AG10803 (cell line): ENCODE measurements around the gene SMC1B.

Experiments used
- DNase-seq: peaks from one replicate; pipeline ENCODE4 v3.0.0; 2010; ENCODE audit warnings: low read depth
- H3K4me3 ChIP-seq: 2 replicates; pipeline ENCODE4 v1.5.1; 2011; ENCODE audit warnings: mild to moderate bottlenecking, low read length, control low read depth
- TF ChIP-seq, protein P1 (sequence below): conservative IDR thresholded peaks from 2 replicates; pipeline ENCODE4 v1.5.1; 2011; ENCODE audit warnings: mild to moderate bottlenecking, low read length, control low read depth, inconsistent platforms

Gene SMC1B

DNA sequence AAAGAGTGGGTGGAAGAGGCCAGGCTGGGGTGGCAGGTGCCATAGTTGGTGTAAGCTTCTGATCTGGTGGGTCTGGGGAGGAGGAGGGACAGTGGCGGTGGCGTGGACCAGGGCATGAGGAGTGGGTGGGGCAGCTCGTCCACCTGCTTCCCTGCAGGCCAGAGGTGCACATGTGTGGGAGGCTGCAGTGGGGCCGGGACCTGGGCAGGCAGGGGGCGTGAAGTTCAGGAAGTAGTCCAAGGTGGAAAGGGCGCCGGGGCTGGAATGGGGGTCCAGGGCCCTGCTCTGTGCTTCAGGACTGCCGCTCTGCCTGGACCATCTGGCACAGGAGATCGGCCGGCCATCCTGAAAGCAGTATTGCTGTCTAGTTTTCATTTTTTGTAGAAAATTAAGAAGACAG, 16.0 kb upstream of the SMC1B start:
- H3K4me3 ChIP-seq = no peak overlapping the region
- DNase-seq = no peak
- TF ChIP-seq, protein P1, sequence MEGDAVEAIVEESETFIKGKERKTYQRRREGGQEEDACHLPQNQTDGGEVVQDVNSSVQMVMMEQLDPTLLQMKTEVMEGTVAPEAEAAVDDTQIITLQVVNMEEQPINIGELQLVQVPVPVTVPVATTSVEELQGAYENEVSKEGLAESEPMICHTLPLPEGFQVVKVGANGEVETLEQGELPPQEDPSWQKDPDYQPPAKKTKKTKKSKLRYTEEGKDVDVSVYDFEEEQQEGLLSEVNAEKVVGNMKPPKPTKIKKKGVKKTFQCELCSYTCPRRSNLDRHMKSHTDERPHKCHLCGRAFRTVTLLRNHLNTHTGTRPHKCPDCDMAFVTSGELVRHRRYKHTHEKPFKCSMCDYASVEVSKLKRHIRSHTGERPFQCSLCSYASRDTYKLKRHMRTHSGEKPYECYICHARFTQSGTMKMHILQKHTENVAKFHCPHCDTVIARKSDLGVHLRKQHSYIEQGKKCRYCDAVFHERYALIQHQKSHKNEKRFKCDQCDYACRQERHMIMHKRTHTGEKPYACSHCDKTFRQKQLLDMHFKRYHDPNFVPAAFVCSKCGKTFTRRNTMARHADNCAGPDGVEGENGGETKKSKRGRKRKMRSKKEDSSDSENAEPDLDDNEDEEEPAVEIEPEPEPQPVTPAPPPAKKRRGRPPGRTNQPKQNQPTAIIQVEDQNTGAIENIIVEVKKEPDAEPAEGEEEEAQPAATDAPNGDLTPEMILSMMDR = no peak

DNA sequence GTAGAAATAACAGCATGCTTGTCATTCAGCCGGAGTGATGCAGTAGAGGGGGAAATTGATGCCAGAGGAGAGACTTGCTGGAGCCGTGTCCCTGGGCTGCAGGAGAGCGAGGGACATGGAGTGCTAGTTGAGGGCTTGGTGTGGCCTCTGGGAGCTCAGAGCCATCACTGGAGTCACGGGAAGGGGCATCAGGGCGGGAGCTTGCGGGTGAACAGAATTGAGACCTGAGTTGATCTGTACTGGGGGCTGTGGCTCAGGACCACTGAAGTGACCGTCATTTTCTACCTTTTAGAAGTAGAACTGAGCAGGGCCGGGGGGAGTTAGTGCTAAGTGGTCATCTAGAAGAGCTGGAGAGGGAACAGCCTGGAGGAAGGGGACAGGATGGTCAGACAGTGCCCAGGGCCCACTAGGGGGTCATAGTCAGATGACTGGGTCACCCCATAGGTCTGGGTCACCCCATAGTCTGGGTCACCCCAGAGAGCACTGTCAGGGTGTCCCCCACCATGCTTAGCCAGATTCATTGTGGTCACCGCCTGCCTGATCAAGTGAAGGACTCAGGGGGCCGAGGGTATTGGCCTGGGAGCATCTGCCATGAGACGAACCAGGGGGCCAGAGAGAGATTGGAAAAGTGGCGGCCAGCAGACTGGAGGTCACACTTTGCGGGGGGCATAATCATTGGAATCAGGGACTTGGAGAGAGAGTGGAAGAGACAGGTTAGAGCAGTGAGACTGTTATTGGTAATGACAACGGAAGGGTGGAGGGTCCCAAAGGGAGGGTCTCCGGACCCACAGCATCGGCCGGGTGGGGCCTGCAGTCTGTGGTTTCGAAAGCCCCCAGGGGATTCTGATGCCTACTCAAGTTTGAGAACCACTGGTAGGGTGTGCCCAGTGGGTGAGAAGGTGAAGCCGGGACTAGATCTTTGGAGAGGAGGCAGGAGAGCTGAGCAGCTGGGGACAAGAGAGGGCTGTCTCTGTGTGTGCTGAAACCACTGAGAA, 15.3 kb upstream of the SMC1B start:
- no peak overlapping the region for H3K4me3 ChIP-seq
- TF ChIP-seq, protein P1 = no peak
- no peak for DNase-seq

DNA sequence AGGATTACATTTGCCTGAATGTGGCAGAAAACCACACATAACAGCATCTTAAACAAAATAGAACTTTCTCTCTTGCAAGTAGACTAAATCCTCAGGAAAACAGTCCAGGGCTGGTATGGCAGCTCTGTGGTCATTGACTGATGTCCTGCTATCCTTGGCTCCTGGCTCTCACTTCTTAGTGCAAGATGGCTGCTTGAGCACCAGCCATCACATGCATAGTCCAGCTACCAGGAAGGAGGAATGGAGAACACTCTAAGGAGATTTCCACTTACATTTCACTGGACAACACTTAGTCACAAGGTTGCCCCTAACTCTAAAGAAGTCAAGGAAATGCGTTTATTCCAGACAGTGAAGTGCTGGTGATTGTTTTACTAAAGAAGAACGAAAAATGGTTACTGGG, 13.7 kb upstream of the SMC1B start:
- no peak for DNase-seq
- TF ChIP-seq, protein P1 = no peak

DNA sequence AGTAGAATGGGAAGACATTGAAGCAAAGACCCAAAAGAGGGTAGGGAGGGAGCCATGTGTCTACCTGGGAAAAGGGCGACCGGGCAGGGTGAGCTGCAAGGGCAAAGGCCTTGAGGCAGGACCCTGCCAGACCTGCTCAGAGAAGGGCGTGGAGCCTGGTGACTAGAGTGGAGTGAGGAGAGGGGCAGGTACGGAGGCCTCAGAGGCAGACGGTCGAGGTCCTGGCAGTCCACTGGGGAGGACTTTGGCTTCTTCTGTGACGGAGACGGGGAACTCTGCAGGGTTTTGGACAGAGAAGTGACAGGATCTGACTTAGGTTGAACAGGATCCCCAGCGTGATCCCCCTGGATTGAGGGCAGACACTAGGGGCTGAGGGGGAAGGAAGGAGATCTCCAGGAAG, 13.0 kb upstream of the SMC1B start:
- TF ChIP-seq, protein P1 = no peak
- DNase-seq = no peak
- no peak overlapping the region for H3K4me3 ChIP-seq

More for the DNA sequence above, 13.7 kb upstream of the SMC1B start:
- no peak overlapping the region for H3K4me3 ChIP-seq

DNA sequence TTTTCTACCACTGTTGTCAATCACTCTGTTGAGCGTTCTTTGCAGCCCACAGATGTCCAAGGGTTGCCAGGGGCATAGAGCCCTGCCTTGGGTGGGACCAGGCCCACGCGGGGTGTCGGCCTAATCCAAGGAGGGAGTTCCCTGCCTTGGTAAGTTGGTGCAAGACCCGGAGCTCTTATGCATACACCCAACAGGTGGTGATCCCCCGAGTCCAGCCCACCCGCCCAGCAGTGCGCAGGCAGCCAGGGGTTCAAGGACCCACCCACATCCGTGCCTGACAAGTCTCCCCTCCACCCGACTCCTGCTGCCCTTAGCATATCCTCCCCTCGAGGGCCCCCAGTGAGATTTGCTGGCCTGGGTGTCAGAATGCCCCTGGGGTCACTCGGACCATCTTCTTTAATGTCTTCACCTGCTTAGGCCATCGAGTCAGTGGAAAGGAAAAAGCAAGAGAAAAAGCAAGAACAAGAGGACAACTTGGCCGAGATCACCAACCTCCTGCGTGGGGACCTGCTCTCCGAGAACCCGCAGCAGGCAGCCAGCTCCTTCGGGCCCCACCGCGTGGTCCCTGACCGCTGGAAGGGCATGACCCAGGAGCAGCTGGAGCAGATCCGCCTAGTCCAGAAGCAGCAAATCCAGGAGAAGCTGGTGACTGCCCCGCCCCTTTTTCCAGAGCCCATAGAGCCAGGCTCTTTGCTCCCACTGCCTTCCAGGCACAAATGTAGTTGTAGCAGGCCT, 12.3 kb upstream of the SMC1B start:
- DNase-seq = no peak
- no peak overlapping the region for H3K4me3 ChIP-seq
- TF ChIP-seq, protein P1 = no peak

DNA sequence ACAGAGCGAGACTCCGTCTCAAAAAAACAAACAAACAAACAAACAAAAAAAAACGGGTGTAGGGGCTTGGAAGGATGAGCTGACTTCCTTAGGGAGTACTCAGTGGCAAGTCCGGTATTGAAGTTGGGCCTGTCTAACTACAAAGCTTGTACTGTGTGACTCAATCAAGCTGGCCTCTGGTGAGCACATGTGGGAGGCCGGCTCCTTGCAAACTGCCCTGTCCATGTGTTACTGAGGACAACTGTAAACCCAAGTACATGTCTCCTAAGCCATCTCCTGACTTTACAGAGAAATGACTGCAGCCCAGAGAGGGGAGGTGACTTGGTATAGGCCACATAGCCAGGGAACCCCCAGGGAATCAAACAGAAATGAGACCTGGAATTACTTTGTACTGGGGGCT, 11.7 kb upstream of the SMC1B start:
- TF ChIP-seq, protein P1 = no peak
- no peak overlapping the region for H3K4me3 ChIP-seq
- DNase-seq = peak; percentile 69
